ENCODE results near the gene COX19.

GRCh38 chr7:981793-982510 is 6.6 kb upstream of the COX19 start:
- TF ChIP-seq CTCF (IDR thresholded peaks at IDR 0.05; ENCODE audit: extremely low read depth in 1 of 2, insufficient read depth in 1 of 2, low read depth in 1 of 2, low read length in 2 of 2) (no peak), EZH2 (IDR thresholded peaks at IDR 0.05; ENCODE audit: borderline replicate concordance, low read depth, low read length, severe bottlenecking) (no peak)
